Umbilical cord (tissue), 2 donors: ENCODE data around the gene IRS4. TPM values are rescaled to one million over a fixed set of nuclear protein-coding genes. Genes with fewer than 3 reads are reported as not detected.
A peak's percentile ranks its signal among the peaks of the same experiment; 100 is the strongest.

Experiments
- DNase-seq: peaks from one replicate; pipeline ENCODE4 v3.0.0-alpha.2; 2015; ENCODE audit warnings: low spot score
- total RNA-seq: library from RNA; depleted of rRNA; stranded (reverse); fragments of >200 nt; gene quantifications from one replicate; pipeline ENCODE4 v1.2.3, GENCODE V29; 2014; ENCODE audit warnings: low replicate concordance; ENCODE audit not compliant: insufficient read depth

Gene IRS4
- 0.72 TPM for total RNA-seq

DNA sequence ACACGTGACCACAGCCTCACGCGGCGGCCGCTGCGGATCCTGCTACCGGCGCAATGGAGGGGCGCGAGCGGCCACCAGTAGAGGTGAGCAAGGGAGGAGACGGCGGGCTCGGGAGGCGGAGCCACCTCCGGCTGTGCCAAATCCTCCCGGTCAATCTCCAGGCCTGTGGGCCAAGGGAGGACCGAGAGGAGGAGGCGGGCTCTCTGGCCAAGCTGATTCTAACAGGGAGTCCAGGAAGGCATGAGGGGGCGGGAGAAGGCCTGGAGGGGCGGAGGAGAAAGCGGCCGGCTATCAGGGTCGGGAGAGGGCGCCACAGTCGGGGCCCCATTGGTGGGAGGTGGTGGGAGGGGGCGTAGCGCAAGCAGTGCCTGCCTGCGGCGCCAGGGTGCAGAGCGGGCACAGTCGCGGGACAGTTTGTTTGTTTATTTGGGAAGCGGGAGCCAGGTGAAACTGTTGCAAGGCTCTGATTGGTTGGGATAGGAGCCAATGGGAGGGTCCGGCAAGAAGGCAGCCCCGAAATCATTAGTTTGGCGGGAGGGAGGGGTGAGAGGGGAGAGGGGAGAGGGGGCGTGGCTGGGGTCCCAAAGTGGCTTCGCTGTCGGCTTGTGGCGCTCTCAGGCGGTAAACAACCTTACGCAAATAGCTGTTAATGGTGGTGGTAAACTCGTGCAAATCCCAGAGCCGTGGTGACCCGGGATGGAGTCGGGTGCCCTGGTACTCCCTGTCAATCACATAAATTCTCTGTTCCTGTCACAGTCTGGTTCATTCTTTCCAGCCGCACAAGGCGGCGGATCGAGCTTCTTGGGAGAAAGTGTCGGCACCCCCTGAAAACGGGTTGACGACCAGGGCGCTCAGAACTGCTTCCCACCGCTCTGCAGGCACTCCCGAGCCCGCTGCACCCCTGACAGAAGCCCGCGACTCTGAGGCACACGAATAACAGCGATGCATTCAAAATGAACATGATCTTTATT is at the start of gene IRS4:
IRS4 (minus strand) TSS at position 55 of the 971 bp plus-strand sequence.
- DNase-seq: peak; percentile 2

DNA sequence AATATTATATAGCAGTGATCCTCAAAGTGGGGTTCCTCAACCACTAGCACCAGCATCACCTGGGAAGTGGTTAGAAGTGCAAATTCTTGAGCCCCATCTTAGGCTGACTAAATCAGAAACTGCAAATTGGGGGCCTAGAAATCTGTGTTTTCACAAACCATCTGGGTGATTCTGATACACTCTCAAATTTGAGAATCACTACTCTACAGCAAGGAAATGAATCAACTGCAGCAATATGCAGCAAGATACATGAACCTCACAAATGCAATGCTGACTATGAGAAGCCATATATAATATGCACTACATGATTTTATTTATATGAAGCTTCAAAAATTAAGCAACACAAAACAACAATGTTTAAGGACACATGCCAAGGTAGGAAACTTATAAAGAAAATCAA is 36.2 kb upstream of the IRS4 start:
- no peak for DNase-seq

DNA sequence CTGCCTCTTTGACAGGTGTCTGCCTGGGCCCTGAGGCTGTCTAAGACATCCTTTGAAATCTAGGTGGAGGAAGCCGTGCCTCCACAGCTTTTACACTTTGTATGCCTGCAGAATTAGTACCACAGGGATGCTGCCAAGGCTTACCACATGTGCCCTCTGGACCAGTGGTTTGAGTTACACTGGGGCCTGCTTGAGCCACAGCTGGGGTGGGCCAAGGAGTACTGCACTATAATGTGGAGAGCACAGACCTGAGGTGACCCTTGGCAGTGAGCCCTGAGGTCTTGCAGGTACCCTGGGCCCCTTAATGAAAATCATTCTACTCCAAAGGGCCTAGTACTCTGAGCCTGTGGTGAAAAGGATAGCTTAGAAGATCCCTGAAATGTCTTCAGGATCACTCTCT is 27.2 kb upstream of the IRS4 start:
- DNase-seq: no peak

GRCh38 chrX:108740299-108740774 is 4.0 kb upstream of the IRS4 start:
- no peak for DNase-seq

GRCh38 chrX:108737754-108738153 is 1.4 kb upstream of the IRS4 start:
- no peak for DNase-seq

DNA sequence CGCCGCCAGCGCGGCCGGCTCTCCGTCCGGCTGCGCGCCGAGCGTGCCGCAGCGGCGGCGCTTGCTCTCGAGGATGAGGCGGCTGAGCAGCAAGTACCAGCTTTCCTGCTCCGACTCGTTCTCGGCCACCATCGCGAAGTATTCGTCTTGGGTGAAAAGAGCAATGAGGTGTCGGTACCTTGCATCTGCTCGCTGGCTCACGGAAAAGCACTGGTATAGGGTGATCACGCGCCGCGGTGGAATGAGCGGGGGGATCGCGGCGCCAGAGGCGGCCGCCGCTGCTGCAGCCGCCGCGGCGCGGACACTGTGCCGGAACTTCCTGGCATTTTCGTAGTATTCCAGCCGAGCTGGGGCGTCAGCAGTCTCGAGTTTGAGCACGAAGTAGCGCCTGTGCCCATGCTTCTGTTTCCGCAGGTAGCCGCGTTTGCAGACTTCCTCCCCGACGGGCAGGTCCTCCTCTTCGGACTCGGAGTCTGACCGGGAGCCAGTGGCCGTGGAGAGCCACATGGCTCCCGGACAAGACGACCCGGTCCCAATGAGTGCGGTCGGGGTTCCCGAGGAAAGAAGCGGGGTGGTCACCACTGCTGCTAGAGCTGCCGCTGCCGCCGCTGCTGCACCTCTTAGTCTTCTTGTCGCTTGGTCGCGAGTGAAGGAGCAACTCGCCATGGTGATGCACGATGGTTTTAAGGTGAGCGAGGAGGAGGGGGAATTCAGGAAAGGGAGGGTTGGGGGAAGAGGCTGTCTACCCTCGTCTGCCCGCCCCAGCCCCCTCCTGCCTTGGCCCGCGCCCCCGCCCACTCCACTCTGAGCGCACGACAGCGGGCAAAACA is 469 bp downstream of the IRS4 start:
- peak; percentile 4 for DNase-seq

DNA sequence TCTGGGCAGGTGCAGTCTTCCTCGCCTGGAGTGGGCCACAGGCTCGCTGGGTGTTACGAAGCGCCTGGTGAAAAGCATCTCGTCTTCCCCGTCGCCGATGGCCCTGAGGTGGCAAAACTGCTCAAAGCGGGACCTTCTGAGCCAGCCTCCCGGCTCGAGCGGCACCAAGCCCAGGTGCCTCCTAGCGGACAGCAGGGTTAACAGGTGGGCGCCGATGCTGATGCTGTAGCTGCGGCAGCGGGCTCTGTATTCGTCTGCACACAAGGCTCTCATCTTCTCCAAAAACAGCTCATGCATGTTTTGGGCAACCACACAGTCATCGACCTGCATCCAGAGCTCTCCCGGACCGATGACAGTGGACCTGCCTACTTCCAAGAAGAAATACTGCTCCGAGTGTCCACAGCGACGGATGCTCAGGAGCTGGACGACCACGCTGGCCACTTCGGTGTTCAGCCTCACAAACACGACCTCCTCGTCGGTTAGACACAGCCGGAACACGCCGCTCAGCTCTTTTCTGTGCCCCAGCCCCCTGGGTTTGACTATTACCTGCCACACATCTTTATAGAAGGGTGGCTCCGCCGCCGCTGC is 1.2 kb downstream of the IRS4 start:
- no peak for DNase-seq

- DNase-seq: no peak
Measured at GRCh38 chrX:108734426-108734825, 1.9 kb downstream of the IRS4 start.

GRCh38 chrX:108732630-108733321 is 3.6 kb downstream of the IRS4 start:
- DNase-seq: no peak

- DNase-seq: no peak
Measured at GRCh38 chrX:108731153-108731552, 5.2 kb downstream of the IRS4 start.

- DNase-seq: no peak
Measured at GRCh38 chrX:108726748-108727147, 9.6 kb downstream of the IRS4 start.

- no peak for DNase-seq
Measured at GRCh38 chrX:108722561-108722960, 13.8 kb downstream of the IRS4 start.

DNA sequence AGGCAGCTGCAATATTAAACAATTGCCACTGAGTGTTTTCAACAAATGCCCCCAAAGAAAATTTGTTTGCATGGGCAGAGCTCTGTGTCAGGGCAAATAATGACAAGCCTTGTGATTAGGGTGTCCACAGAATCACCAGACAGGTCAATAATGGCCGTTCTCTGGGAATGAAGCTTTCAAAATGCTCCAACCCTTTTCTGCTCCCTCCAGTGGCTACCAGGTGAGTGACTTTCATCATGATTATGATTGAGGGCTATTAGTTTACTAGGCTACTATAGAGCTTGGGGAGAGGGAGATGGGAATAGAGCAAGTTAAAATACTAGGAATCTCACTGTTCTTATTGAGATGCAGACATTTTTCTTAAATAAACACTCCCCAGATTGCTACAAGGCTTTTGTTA is 23.5 kb downstream of the IRS4 start:
- no peak for DNase-seq

GRCh38 chrX:108704839-108705238 is 31.5 kb downstream of the IRS4 start:
- no peak for DNase-seq

GRCh38 chrX:108702530-108702929 is 33.8 kb downstream of the IRS4 start:
- DNase-seq: no peak

- no peak for DNase-seq
Measured at GRCh38 chrX:108701633-108702032, 34.7 kb downstream of the IRS4 start.

GRCh38 chrX:108699368-108699767 is 37.0 kb downstream of the IRS4 start:
- DNase-seq: peak; percentile 14

- no peak for DNase-seq
Measured at GRCh38 chrX:108696690-108697089, 39.7 kb downstream of the IRS4 start.
